Measurements from ENCODE around the gene ST6GALNAC5.

ST6GALNAC5 gene

GRCh38 chr1:77021732-77022131 is 154.5 kb downstream of the ST6GALNAC5 start:
- ChIA-PET POLR2A (no interaction called here), CTCF (no interaction called here)

DNA sequence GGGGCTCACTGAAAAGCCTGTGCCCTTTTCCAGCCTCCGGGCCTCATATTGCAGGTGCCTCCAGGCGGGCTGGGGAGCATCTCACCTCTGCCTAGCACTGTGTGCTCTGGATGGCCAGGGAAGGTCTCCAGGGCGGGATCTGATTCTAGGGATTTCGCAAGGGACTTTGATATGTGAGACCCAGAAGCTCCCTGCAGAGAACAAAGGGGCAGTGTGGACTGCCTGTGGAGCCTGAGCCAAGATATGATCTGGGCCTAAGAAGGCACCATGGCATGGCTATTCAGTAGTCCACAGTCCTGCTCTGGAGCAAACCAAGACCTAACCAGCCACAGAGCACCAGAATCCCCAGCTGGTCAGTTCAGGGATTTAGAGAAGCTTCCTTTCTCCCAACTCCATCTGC is 157.2 kb downstream of the ST6GALNAC5 start:
- no peak overlapping the region for H3K4me3 ChIP-seq (ENCODE audit: low read depth, low read length)
- POLR2A ChIA-PET: no interaction called here
- H3K27ac ChIP-seq (ENCODE audit: extremely low read depth, low read depth, low read length): no peak overlapping the region
- H3K36me3 ChIP-seq (ENCODE audit: control insufficient read depth in 2 of 2, insufficient read depth in 1 of 2, low read length in 2 of 2): no peaks in the 10 kb centered on the region
- CTCF ChIA-PET: no interaction called here
- no peaks in the 10 kb centered on the region for H3K4me1 ChIP-seq (ENCODE audit: control insufficient read depth, insufficient read depth, low read length)
- H3K9me3 ChIP-seq (ENCODE audit: control insufficient read depth, insufficient read depth, low read depth, low read length): no peaks in the 10 kb centered on the region
- TF ChIP-seq INSM2 (tag by site-specific recombination; IDR thresholded peaks at IDR 0.05): no peak
- peak; percentile 52; the same call in 1 of the 2 replicates for TF ChIP-seq TCF7L2 (IDR thresholded peaks at IDR 0.05; ENCODE audit: borderline replicate concordance, low read depth, low read length)
- TF ChIP-seq ZIC2 (tag by site-specific recombination; IDR thresholded peaks at IDR 0.05): 0 out of 2 replicates have a peak, but pooled peaks have one; percentile 19

More at GRCh38 chr1:77021732-77022131, 154.5 kb downstream of the ST6GALNAC5 start:
- Histone ChIP-seq H3K4me1 (ENCODE audit: control insufficient read depth, insufficient read depth, low read length) (no peaks in the 10 kb centered on the region), H3K36me3 (ENCODE audit: control insufficient read depth in 2 of 2, insufficient read depth in 1 of 2, low read length in 2 of 2) (no peaks in the 10 kb centered on the region), H3K9me3 (ENCODE audit: control insufficient read depth, insufficient read depth, low read depth, low read length) (no peaks in the 10 kb centered on the region), H3K4me3 (ENCODE audit: low read depth, low read length) (no peak overlapping the region), H3K27ac (ENCODE audit: extremely low read depth, low read depth, low read length) (no peak overlapping the region)
- no peak for TF ChIP-seq PRDM1 (tag by site-specific recombination; IDR thresholded peaks at IDR 0.05)
- no peak for TF ChIP-seq ZNF169 (tag by site-specific recombination; IDR thresholded peaks at IDR 0.05)
- TF ChIP-seq ZNF585B (tag by site-specific recombination; IDR thresholded peaks at IDR 0.05): no peak
- no peak for TF ChIP-seq YY2 (tag by site-specific recombination; IDR thresholded peaks at IDR 0.05)
- TF ChIP-seq IKZF3 (tag by site-specific recombination; IDR thresholded peaks at IDR 0.05): no peak
- no peak for TF ChIP-seq ZNF670 (tag by site-specific recombination; IDR thresholded peaks at IDR 0.05; ENCODE audit: low read depth)
- TF ChIP-seq ZNF529 (tag by site-specific recombination; IDR thresholded peaks at IDR 0.05; ENCODE audit: insufficient replicate concordance): no peak
- TF ChIP-seq ZNF248 (tag by site-specific recombination; IDR thresholded peaks at IDR 0.05): no peak
- no peak for TF ChIP-seq ZNF133 (tag by site-specific recombination; IDR thresholded peaks at IDR 0.05)
- no peak for TF ChIP-seq GFI1B (tag by site-specific recombination; IDR thresholded peaks at IDR 0.05)
- no peak for TF ChIP-seq ZNF335 (tag by site-specific recombination; conservative IDR thresholded peaks at IDR 0.05)
- TF ChIP-seq, protein P1, sequence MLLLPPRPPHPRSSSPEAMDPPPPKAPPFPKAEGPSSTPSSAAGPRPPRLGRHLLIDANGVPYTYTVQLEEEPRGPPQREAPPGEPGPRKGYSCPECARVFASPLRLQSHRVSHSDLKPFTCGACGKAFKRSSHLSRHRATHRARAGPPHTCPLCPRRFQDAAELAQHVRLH (tag by site-specific recombination; IDR thresholded peaks at IDR 0.05): no peak
- TF ChIP-seq ZNF610 (tag by site-specific recombination; IDR thresholded peaks at IDR 0.05; ENCODE audit: borderline replicate concordance): no peak
- no peak for TF ChIP-seq ZNF175 (tag by site-specific recombination; IDR thresholded peaks at IDR 0.05)
- TF ChIP-seq WT1 (tag by site-specific recombination; IDR thresholded peaks at IDR 0.05): no peak
- TF ChIP-seq ELK4 (IDR thresholded peaks at IDR 0.05; ENCODE audit: borderline replicate concordance, low read depth, low read length): no peak
- no peak for TF ChIP-seq ZNF423 (tag by site-specific recombination; IDR thresholded peaks at IDR 0.05)
- no peak for TF ChIP-seq ZNF10 (tag by site-specific recombination; IDR thresholded peaks at IDR 0.05)
- TF ChIP-seq ZNF558 (tag by site-specific recombination; IDR thresholded peaks at IDR 0.05): no peak
- TF ChIP-seq OSR2 (tag by site-specific recombination; IDR thresholded peaks at IDR 0.05): no peak
